Measurements from ENCODE around the gene MRPL52. TPM values are rescaled to one million over a fixed set of nuclear protein-coding genes. Genes with fewer than 3 reads are reported as not detected.

Gene MRPL52
- total RNA-seq, 1 donor from 2014 or later = 137 TPM

- intact Hi-C loops (cut with micrococcal nuclease) = no loop called here
These were observed 48.9 kb downstream of the MRPL52 start for GRCh38 chr14:22878271-22879246.

GRCh38 chr14:22882064-22882463, 52.4 kb downstream of the MRPL52 start:
- intact Hi-C loops (cut with micrococcal nuclease) = no loop called here

- intact Hi-C loops (cut with micrococcal nuclease) = no loop called here
These were observed 53.0 kb downstream of the MRPL52 start for GRCh38 chr14:22882529-22883172.

- intact Hi-C loops (cut with micrococcal nuclease) = no loop called here
These were observed 53.7 kb downstream of the MRPL52 start, which contains the start of gene REM2 for GRCh38 chr14:22883173-22883976. Gene REM2 (plus strand): TSS chr14:22883222. CDS start chr14:22883288, 66 bp downstream.

- intact Hi-C loops (cut with micrococcal nuclease) = no loop called here
These were observed 54.5 kb downstream of the MRPL52 start for GRCh38 chr14:22884076-22884737.

Other genes with a start within 250 kb of the MRPL52 start
- gene DAD1, start 240.7 kb upstream of the MRPL52 start, total RNA-seq = 165 and 178 TPM in 2 replicates
- gene ABHD4, start 231.6 kb upstream of the MRPL52 start, total RNA-seq = 6.1 and 7.5 TPM in 2 replicates
- gene OR6J1, start 185.5 kb upstream of the MRPL52 start, total RNA-seq = not detected in 2 replicates
- 112 and 115 TPM in 2 replicates for gene OXA1L, start 63.2 kb upstream of the MRPL52 start, total RNA-seq
- gene SLC7A7, start 14.5 kb upstream of the MRPL52 start, total RNA-seq = not detected in 2 replicates
- 1.6 and 1.9 TPM in 2 replicates for gene MMP14, start 6.7 kb downstream of the MRPL52 start, total RNA-seq
- 51.0 and 52.5 TPM in 2 replicates for gene LRP10, start 41.9 kb downstream of the MRPL52 start, total RNA-seq
- gene REM2, start 53.3 kb downstream of the MRPL52 start, total RNA-seq = 0.34 and 0.48 TPM in 2 replicates
- gene RBM23, start 89.3 kb downstream of the MRPL52 start, total RNA-seq = 84.7 and 88.9 TPM in 2 replicates
- 78.8 and 86.6 TPM in 2 replicates for gene PRMT5, start 99.5 kb downstream of the MRPL52 start, total RNA-seq
- 54.4 and 60.0 TPM in 2 replicates for gene HAUS4, start 127.2 kb downstream of the MRPL52 start, total RNA-seq
- 0.66 and 0.91 TPM in 2 replicates for gene AJUBA, start 152.7 kb downstream of the MRPL52 start, total RNA-seq
- gene C14orf93, start 180.3 kb downstream of the MRPL52 start, total RNA-seq = 9.1 and 10.2 TPM in 2 replicates
- gene PSMB5, start 205.0 kb downstream of the MRPL52 start, total RNA-seq = 70.8 and 72.4 TPM in 2 replicates
- not detected in 2 replicates for gene PSMB11, start 212.3 kb downstream of the MRPL52 start, total RNA-seq
- gene CDH24, start 227.6 kb downstream of the MRPL52 start, total RNA-seq = 2.6 and 3.0 TPM in 2 replicates

All from T-helper 2 cell treated with Interferon-gamma antibody and Interleukin-4, amounts not matched to agents 100 ng/mL and 5 ng/mL, for 36 hours (primary cell).